ENCODE data around the gene KLK6.

Gene KLK6

GRCh38 chr19:50962245-50962644 lies 7.1 kb downstream of the KLK6 start:
- no peak for DNase-seq
- intact Hi-C loops (cut with DNase I) = no loop called here

- peak in 1 of 10 donors; percentile 44 for DNase-seq
- intact Hi-C loops (cut with DNase I) = no loop called here
These were observed 9.5 kb downstream of the KLK6 start for GRCh38 chr19:50959731-50960500.

GRCh38 chr19:50957587-50957986 lies 11.8 kb downstream of the KLK6 start:
- intact Hi-C loops (cut with DNase I) = no loop called here
- DNase-seq = peak in 1 of 10 donors; percentile 76

GRCh38 chr19:50952910-50953309 lies 16.5 kb downstream of the KLK6 start, which contains the start of gene KLK5:
Gene KLK5 (minus strand): TSS chr19:50953038. CDS start chr19:50952657, 381 bp downstream.
- intact Hi-C loops (cut with DNase I) = no loop called here
- peak in 1 of 10 donors; percentile 55 for DNase-seq

- DNase-seq = peak in 1 of 10 donors; percentile 50
- intact Hi-C loops (cut with DNase I) = no loop called here
These were observed 19.5 kb downstream of the KLK6 start for GRCh38 chr19:50949861-50950260.

GRCh38 chr19:50947123-50947522 lies 22.3 kb downstream of the KLK6 start:
- DNase-seq = no peak
- intact Hi-C loops (cut with DNase I) = no loop called here

- intact Hi-C loops (cut with DNase I) = no loop called here
- DNase-seq = no peak
These were observed 24.6 kb downstream of the KLK6 start for GRCh38 chr19:50944795-50945194.

- DNase-seq = peak in 1 of 10 donors; percentile 68
- intact Hi-C loops (cut with DNase I) = no loop called here
These were observed 26.1 kb downstream of the KLK6 start for GRCh38 chr19:50943074-50943828.

- DNase-seq = no peak
- intact Hi-C loops (cut with DNase I) = no loop called here
These were observed 29.8 kb downstream of the KLK6 start for GRCh38 chr19:50939596-50939995.

GRCh38 chr19:50933640-50934039 lies 35.8 kb downstream of the KLK6 start:
- intact Hi-C loops (cut with DNase I) = no loop called here
- no peak for DNase-seq

- peak in 1 of 10 donors; percentile 28 for DNase-seq
- intact Hi-C loops (cut with DNase I) = no loop called here
These were observed 36.7 kb downstream of the KLK6 start for GRCh38 chr19:50932690-50933083.

GRCh38 chr19:50932018-50932689 lies 37.2 kb downstream of the KLK6 start:
- intact Hi-C loops (cut with DNase I) = no loop called here

GRCh38 chr19:50931023-50931422 lies 38.4 kb downstream of the KLK6 start:
- intact Hi-C loops (cut with DNase I) = no loop called here
- DNase-seq = no peak

More at GRCh38 chr19:50932018-50932689, 37.2 kb downstream of the KLK6 start:
- DNase-seq = no peak

- DNase-seq = peak in 1 of 10 donors; percentile 34
- intact Hi-C loops (cut with DNase I) = loop anchor here (1.0 to 10.0 kb wide), 2 partner anchors 87 to 554 kb away; partner anchors contain the start of gene NR1H2
These were observed 40.6 kb downstream of the KLK6 start for GRCh38 chr19:50928831-50929230.

GRCh38 chr19:50926144-50926543 lies 43.2 kb downstream of the KLK6 start:
- DNase-seq = no peak
- intact Hi-C loops (cut with DNase I) = loop anchor here (10.0 kb wide), 1 partner anchor 551 kb away; the partner anchor contains the start of gene NR1H2

- DNase-seq = no peak
- intact Hi-C loops (cut with DNase I) = loop anchor here (10.0 kb wide), 1 partner anchor 551 kb away; the partner anchor contains the start of gene NR1H2
These were observed 43.7 kb downstream of the KLK6 start for GRCh38 chr19:50925734-50926133.

GRCh38 chr19:50924586-50924985 lies 44.8 kb downstream of the KLK6 start:
- DNase-seq = no peak
- intact Hi-C loops (cut with DNase I) = loop anchor here (5.0 to 10.0 kb wide), 2 partner anchors 173 to 550 kb away; partner anchors contain the start of gene NR1H2

GRCh38 chr19:50922317-50922853 lies 47.0 kb downstream of the KLK6 start:
- DNase-seq = peak; percentile 43 to 95 (median 77)
- intact Hi-C loops (cut with DNase I) = loop anchor here (5.0 to 10.0 kb wide), 2 partner anchors 175 to 548 kb away; partner anchors contain the start of gene NR1H2

GRCh38 chr19:50921426-50922316 lies 47.7 kb downstream of the KLK6 start:
- intact Hi-C loops (cut with DNase I) = loop anchor here (5.0 to 10.0 kb wide), 2 partner anchors 176 to 547 kb away; partner anchors contain the start of gene NR1H2
- no peak for DNase-seq
